Measurements from ENCODE around the gene WDR27. TPM values are rescaled to one million over a fixed set of nuclear protein-coding genes. Genes with fewer than 3 reads are reported as not detected.

WDR27 gene
- total RNA-seq, 1 donor from 2014 or later: 16.8 TPM

DNA sequence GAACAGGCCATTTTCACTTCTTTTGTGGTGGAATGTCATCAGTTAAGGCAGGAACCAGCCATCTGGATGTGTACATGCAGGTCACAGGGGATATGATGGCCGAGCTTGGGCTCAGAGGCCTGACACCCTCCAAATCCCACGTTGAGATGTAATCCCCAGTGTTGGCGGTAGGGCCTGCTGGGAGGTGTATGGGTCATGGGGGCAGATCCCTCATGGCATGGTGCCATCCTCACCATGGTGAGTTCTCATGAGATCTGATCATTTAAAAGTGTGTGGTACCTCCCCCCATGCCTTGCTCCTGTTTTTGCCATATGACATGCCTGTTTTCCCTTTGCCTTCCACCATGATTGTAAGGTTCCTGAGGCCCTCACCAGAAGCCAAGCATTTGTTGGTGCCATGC lies 26.8 kb downstream of the WDR27 start:
- no peak overlapping the region for H3K4me3 ChIP-seq (ENCODE audit: low read depth, low read length)
- DNase-seq (ENCODE audit: low read depth) (no peak), FAIRE-seq (no peak)
- no peaks in the 10 kb centered on the region for H3K36me3 ChIP-seq (ENCODE audit: control insufficient read depth, insufficient read depth, low read length)
- TF ChIP-seq CTCF (IDR thresholded peaks at IDR 0.05; ENCODE audit: insufficient read depth, low read length, severe bottlenecking): no peak
- no peaks in the 10 kb centered on the region for H3K27me3 ChIP-seq (ENCODE audit: control insufficient read depth, insufficient read depth, low read length)

DNA sequence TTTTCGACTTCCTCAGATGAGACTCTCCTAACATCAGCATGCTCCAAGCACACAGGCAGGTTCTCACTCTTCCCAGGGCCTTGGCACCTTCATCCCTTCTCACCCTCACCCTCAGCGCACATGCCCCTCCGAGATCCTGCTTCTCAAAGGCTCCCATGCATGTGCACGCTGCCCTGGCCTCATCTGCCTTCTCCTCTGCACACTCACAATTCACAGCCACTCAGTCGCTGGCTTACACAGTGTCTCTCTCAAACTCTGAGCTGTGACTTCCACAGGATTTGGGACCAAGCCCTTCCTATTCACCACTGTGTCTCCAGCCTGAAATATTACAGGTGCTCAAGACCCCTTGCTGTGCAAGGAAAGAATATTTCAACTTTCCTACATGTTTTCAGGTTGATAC lies 30.3 kb downstream of the WDR27 start:
- peaks cover 2% of the 10 kb centered on the region for H3K36me3 ChIP-seq (ENCODE audit: control insufficient read depth, insufficient read depth, low read length)
- no peak for FAIRE-seq

GRCh38 chr6:169669889-169670288 lies 31.9 kb downstream of the WDR27 start:
- no peaks in the 10 kb centered on the region for H3K27me3 ChIP-seq (ENCODE audit: control insufficient read depth, insufficient read depth, low read length)
- H3K4me3 ChIP-seq (ENCODE audit: low read depth, low read length): no peak overlapping the region
- no peak for TF ChIP-seq CTCF (IDR thresholded peaks at IDR 0.05; ENCODE audit: insufficient read depth, low read length, severe bottlenecking)
- peaks cover 3% of the 10 kb centered on the region for H3K36me3 ChIP-seq (ENCODE audit: control insufficient read depth, insufficient read depth, low read length)
- DNase-seq (ENCODE audit: low read depth) (peak; percentile 14), FAIRE-seq (no peak)

More for the DNA sequence above, 30.3 kb downstream of the WDR27 start:
- H3K27me3 ChIP-seq (ENCODE audit: control insufficient read depth, insufficient read depth, low read length): no peaks in the 10 kb centered on the region
- DNase-seq (ENCODE audit: low read depth): no peak
- TF ChIP-seq CTCF (IDR thresholded peaks at IDR 0.05; ENCODE audit: insufficient read depth, low read length, severe bottlenecking): no peak
- H3K4me3 ChIP-seq (ENCODE audit: low read depth, low read length): no peak overlapping the region

DNA sequence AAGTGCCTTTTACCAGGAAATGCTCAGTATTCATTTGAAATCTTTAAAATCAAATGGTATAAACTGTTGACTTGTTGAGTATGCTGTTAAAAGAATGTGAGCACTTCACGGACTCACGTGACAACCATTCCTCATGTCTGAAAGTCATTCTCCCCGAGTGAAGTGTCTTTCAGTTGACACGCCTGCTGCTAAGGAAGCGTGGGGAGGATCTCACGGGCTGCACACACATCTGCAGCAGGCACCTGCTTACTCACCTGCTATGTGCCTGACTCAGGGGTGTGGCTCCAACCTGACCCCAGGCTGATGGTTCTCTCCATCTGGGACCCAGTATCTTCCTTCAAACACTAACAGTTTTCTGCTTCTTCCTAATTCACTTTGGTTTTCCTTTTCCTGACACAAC lies 32.7 kb downstream of the WDR27 start:
- Histone ChIP-seq H3K36me3 (ENCODE audit: control insufficient read depth, insufficient read depth, low read length) (peaks cover 5% of the 10 kb centered on the region), H3K4me3 (ENCODE audit: low read depth, low read length) (no peak overlapping the region), H3K27me3 (ENCODE audit: control insufficient read depth, insufficient read depth, low read length) (no peaks in the 10 kb centered on the region)
- no peak for TF ChIP-seq CTCF (IDR thresholded peaks at IDR 0.05; ENCODE audit: insufficient read depth, low read length, severe bottlenecking)
- peak; percentile 15 for DNase-seq (ENCODE audit: low read depth)
- no peak for FAIRE-seq

- FAIRE-seq: no peak
- H3K36me3 ChIP-seq (ENCODE audit: control insufficient read depth, insufficient read depth, low read length): peaks cover 13% of the 10 kb centered on the region
These were observed 33.5 kb downstream of the WDR27 start for GRCh38 chr6:169668203-169668847.

More at GRCh38 chr6:169668203-169668847, 33.5 kb downstream of the WDR27 start:
- Histone ChIP-seq H3K27me3 (ENCODE audit: control insufficient read depth, insufficient read depth, low read length) (no peaks in the 10 kb centered on the region), H3K4me3 (ENCODE audit: low read depth, low read length) (no peak overlapping the region)
- no peak for TF ChIP-seq CTCF (IDR thresholded peaks at IDR 0.05; ENCODE audit: insufficient read depth, low read length, severe bottlenecking)
- DNase-seq (ENCODE audit: low read depth): no peak
